GM18520 (cell line): ENCODE measurements around the gene F11.
"Not testable (repeated sequence)": the region's sequence is repeated elsewhere in the genome, so short reads cannot be mapped to it uniquely, and the experiment has no call there.

Experiments used
- ATAC-seq: cut with Tn5 transposase; IDR thresholded peaks from one replicate; pipeline ENCODE4 v1.9.1; 2021; ENCODE audit not compliant: unreplicated experiment

Gene F11

DNA sequence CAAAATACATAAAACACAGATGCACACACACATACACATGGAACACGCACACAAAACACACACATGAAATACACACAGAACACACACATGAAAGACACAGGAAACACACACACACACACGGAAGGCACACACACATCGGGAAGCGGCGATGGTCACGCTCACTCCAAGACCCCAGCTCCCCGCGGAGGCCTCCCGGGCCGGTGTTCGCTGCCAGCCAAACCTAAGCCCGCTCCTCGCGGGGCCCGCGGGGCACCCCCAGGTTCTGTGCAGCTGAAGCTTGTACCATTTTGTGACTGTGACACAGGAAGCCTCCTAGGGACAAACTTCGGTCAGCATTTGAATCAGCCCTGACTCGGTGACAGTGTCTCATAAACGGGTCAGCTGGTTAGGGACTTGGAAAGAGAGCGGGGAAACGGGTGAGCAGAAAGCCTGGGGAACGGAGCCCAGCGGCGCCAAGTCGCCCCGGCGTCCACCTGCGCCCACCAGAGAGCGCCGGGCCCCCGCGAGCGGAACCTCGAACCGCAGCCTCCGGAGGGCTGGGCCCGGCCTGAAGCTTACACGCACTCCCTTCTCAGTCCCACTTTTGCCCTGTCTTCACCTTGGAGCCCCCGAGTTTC, 32.1 kb downstream of the F11 start:
- no peak for ATAC-seq

DNA sequence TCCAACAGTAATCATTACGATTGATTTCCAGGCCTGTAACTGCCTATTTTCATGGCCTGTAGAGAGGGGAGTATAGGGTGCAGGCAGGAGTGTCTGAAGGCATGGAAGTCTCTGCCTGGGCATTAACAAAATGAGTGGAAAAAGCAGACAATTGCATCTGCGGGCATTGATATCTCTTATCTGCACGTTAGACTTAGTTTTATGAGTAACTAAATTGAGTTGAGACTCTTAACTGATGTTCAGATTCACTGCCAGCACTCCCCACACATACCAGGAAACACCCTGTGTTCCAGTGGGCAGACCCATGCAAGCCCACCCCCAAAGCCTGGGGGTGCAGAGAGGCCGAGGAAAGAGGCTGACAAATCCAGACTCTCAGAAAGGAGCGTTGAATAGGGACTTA, 33.3 kb downstream of the F11 start:
- no peak for ATAC-seq

GRCh38 chr4:186300659-186301390, 34.8 kb downstream of the F11 start:
- ATAC-seq: no peak

DNA sequence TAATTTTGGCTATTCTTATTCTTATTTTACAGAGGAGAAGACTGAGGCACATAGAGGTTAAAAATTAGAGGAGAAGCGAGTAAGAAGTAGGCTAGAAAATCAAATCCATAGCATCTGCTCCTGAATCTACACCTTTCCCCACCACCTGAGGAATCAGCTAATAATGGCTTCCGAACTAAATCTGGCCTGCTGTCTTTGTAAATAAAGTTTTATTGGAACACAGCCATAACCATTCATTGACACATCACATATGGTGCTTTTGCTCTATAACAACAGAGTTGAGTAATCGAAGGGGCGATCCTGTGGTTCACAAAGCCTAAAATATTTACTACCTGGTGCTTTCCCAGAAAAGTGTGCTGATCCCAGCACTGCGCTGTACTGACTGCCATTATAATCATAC, 38.2 kb downstream of the F11 start:
- ATAC-seq: no peak

GRCh38 chr4:186304866-186305505, 39.0 kb downstream of the F11 start:
- no peak for ATAC-seq

DNA sequence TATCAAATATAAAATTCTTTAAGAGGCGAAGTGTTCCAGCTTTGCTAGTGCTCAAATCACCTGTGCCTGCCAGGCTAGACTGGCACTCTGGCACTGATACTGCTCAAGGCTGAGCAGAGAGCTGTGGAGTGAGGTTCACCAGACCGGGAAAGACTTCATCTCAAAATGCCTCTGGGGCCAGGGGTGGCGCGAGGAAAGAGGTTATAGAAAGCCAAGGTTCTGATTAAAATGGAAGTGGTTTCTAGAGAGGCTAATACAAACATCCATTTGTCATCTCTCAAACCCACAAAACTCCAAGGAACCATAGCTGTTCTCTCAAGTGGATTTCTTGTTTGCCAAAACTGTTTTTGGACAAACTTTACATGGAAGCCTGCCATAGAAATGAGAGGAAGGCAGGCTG, 41.5 kb downstream of the F11 start:
- ATAC-seq: no peak

- no peak for ATAC-seq
These were observed 41.9 kb downstream of the F11 start for GRCh38 chr4:186307916-186308315.

- no peak for ATAC-seq
These were observed 52.5 kb downstream of the F11 start for GRCh38 chr4:186318481-186318880.

DNA sequence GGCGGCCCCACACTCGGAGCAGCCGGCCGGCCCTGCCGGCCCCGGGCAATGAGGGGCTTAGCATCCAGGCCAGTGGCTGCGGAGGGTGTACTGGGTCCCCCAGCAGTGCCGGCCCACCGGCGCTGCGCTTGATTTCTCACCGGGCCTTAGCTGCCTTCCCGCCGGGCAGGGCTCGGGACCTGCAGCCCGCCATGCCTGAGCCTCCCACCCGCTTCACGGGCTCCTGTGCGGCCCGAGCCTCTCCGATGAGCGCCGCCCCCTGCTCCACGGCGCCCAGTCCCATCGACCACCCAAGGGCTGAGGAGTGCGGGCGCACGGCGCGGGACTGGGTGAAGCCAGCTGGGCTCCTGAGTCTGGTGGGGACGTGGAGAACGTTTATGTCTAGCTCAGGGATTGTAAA, 58.7 kb downstream of the F11 start:
- ATAC-seq: not testable (repeated sequence)

- ATAC-seq: no peak
These were observed 60.4 kb downstream of the F11 start for GRCh38 chr4:186326391-186326790.

DNA sequence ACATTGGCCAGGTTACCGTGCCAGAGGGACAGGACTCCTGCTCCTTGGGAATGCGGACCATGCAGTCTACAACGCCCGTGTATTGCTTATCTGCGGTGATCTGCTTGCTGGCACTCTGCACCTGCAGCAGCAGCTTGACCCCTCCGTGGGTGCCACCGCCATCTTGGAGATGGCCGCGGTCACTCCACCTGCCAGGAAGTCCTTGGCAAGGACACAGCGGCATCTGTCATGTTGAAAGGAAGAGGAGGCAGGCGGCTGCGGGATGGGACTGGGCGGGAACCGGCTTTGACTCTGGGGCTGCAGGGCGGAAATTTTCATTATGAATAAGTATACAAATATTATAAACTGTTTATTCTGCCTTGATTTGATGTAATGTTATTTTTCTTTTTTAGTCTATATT, 63.4 kb downstream of the F11 start:
- ATAC-seq: no peak

DNA sequence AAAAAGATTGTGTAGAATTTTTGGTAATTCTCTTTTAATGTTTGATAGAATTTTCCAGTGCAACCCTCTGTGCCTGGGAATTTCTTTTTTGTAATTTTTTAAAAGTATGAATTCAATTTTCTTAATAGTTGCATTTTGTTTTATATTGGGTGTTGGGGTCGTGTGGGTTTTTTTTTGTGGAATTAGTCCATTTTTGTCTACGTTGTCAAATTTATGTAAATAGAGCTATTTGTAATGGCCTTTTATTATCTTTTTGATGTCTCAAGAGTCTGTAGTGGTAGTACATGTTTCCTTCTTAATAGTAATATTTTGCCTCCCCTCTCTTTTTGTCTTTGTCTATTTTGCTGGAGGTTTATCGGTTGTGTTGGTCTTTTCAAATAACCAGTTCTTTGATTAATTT, 64.4 kb downstream of the F11 start:
- no peak for ATAC-seq

- no peak for ATAC-seq
These were observed 69.8 kb downstream of the F11 start for GRCh38 chr4:186335793-186336192.
